ENCODE data around the gene NTM. TPM values are rescaled to one million over a fixed set of nuclear protein-coding genes. Genes with fewer than 3 reads are reported as not detected.

NTM gene
- total and polyA plus RNA-seq, 2 of the 8 experiments (the other 6 are each of a cell fraction or from before 2014, with no cell fraction given), result 13.4 to 20.0 TPM

DNA sequence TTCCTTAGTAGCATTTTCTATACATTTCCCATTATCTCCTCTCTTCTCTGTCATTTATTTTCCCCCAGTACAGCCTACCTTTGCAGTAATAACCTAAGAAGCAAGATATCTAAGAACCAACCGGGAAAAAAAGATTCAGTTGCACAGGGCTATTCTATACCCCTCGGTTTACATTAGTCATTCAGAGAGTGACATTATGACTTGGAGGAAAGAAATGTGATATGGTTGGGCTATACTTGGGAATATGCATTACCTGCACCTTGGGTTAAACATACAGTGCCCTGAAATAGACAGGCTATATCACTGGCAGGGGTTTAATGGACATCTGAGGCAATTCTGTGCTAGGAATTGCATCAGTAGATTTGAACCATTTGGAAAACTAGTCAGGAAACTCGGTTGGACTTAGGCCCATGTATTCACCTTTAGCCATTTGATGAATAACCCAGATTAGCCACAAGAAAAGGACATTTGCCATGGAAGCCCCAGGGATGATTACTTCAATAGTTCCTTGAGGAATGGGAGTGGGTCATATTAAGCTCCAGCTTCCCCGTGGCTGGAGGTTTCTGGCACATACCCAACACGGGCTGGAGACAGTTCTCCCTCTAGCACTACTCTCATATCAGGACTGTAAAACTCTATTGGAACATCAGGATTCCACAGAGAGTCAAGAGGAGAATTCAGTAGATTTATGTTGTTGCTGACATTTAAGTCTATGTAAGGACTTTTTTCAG, 973.2 kb downstream of the NTM start (continued):
- TF ChIP-seq FOSL1 (IDR thresholded peaks at IDR 0.05; ENCODE audit: insufficient read depth, low read depth, low read length) (no peak), HDAC6 (IDR thresholded peaks at IDR 0.05; ENCODE audit: low read depth, low read length) (no peak)
